ENCODE data around the gene NR3C2.

- TF ChIP-seq RARB (CRISPR knock-in tag; IDR thresholded peaks at IDR 0.05) (no peak), ISL1 (CRISPR knock-in tag; IDR thresholded peaks at IDR 0.05) (no peak), OSR1 (CRISPR knock-in tag; IDR thresholded peaks at IDR 0.05) (no peak), ZNF8 (CRISPR knock-in tag; IDR thresholded peaks at IDR 0.05) (no peak), CSDC2 (CRISPR knock-in tag; IDR thresholded peaks at IDR 0.05) (no peak), PPARA (CRISPR knock-in tag; IDR thresholded peaks at IDR 0.05; ENCODE audit: borderline replicate concordance) (no peak)
Measured at GRCh38 chr4:148481636-148482035, 39.4 kb upstream of the NR3C2 start.
